Tibial nerve (tissue), 4 donors: ENCODE results near the gene LRRC51.

ENCODE experiments used
- EP300 ChIP-seq, 2 donors: sonication (generic); formaldehyde crosslinking; IDR thresholded peaks; one replicate each; pipeline ENCODE4 v1.6.1; 2017; ENCODE audit warnings: antibody characterized with exemption in 2 of 2, mild to moderate bottlenecking in 1 of 2
- POLR2A ChIP-seq, 2 donors: fragments of 450-650 bp; IDR thresholded peaks; one replicate each; pipeline ENCODE4 v1.6.1; 2017; ENCODE audit warnings: antibody characterized with exemption in 2 of 2, mild to moderate bottlenecking in 2 of 2, moderate library complexity in 2 of 2
- TF ChIP-seq, protein P1 (sequence below), 5 experiments: fragments of 200-600 bp in 3 of 5; fragments of 450-650 bp in 2 of 5; sonication (generic) in 3 of 5; IDR thresholded peaks; one replicate each; pipeline ENCODE4 v1.5.1; 2016 to 2019; ENCODE audit warnings: antibody characterized with exemption in 5 of 5, mild to moderate bottlenecking in 3 of 5, moderate library complexity in 2 of 5

DNA sequence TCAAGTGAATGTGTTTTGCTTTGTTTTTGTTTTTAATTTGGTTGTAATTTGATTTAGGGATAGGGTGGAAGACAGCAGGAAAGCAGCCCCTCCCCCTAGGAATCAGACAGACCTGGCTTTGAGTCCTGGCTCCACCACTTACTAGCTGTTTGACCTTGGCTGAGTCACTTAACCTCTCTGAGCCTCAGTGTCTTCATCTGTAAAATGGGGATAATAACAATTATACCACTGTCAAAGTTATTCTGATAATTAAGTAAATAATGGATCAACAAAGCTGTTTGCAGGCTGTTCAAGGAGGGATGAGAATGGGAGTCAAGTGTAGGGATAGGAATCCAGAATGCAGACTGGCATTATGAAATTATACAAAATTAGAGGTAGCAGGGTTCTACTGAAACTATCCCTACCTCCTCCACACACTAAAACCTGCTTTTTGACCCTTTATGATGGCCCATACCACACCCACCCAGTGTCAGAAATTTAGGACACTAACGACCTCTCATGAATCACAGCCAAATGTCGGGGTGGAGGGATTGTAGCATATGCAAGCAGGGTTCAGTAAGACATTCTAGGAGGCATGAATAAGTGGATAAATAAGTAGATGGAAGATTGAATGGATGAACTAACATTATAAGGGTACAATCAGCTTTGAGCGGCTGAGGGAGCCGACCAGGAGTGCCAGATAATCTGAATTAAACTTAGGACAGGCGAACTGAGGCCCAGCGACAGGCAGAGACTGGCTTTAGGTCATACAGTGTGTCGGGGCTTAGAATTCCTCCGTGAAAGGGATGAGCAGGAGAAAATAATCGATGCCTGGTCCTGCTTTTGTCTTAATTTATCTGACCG, 30.9 kb downstream of the LRRC51 start:
- no peak for TF ChIP-seq POLR2A (IDR thresholded peaks at IDR 0.05)
- TF ChIP-seq, protein P1, sequence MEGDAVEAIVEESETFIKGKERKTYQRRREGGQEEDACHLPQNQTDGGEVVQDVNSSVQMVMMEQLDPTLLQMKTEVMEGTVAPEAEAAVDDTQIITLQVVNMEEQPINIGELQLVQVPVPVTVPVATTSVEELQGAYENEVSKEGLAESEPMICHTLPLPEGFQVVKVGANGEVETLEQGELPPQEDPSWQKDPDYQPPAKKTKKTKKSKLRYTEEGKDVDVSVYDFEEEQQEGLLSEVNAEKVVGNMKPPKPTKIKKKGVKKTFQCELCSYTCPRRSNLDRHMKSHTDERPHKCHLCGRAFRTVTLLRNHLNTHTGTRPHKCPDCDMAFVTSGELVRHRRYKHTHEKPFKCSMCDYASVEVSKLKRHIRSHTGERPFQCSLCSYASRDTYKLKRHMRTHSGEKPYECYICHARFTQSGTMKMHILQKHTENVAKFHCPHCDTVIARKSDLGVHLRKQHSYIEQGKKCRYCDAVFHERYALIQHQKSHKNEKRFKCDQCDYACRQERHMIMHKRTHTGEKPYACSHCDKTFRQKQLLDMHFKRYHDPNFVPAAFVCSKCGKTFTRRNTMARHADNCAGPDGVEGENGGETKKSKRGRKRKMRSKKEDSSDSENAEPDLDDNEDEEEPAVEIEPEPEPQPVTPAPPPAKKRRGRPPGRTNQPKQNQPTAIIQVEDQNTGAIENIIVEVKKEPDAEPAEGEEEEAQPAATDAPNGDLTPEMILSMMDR (IDR thresholded peaks at IDR 0.05): no peak
- TF ChIP-seq EP300 (IDR thresholded peaks at IDR 0.05): no peak
